ENCODE results near the gene NAALADL1. TPM values are rescaled to one million over a fixed set of nuclear protein-coding genes. Genes with fewer than 3 reads are reported as not detected.

Gene NAALADL1
- total and polyA plus RNA-seq, 9 of the 15 experiments (the other 6 are each of a cell fraction or from before 2014, with no cell fraction given) = 0.06 to 0.72 (median 0.22) TPM; not detected in 4

GRCh38 chr11:65095974-65096806 is 37.8 kb upstream of the NAALADL1 start, which contains the start of gene VPS51 (continued):
- TF ChIP-seq, protein P1, sequence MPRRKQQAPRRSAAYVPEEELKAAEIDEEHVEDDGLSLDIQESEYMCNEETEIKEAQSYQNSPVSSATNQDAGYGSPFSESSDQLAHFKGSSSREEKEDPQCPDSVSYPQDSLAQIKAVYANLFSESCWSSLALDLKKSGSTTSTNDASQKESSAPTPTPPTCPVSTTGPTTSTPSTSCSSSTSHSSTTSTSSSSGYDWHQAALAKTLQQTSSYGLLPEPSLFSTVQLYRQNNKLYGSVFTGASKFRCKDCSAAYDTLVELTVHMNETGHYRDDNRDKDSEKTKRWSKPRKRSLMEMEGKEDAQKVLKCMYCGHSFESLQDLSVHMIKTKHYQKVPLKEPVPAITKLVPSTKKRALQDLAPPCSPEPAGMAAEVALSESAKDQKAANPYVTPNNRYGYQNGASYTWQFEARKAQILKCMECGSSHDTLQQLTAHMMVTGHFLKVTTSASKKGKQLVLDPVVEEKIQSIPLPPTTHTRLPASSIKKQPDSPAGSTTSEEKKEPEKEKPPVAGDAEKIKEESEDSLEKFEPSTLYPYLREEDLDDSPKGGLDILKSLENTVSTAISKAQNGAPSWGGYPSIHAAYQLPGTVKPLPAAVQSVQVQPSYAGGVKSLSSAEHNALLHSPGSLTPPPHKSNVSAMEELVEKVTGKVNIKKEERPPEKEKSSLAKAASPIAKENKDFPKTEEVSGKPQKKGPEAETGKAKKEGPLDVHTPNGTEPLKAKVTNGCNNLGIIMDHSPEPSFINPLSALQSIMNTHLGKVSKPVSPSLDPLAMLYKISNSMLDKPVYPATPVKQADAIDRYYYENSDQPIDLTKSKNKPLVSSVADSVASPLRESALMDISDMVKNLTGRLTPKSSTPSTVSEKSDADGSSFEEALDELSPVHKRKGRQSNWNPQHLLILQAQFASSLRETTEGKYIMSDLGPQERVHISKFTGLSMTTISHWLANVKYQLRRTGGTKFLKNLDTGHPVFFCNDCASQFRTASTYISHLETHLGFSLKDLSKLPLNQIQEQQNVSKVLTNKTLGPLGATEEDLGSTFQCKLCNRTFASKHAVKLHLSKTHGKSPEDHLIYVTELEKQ (CRISPR knock-in tag; IDR thresholded peaks at IDR 0.05) = no peak; the same call in 1 of the 2 replicates
- TF ChIP-seq ATF1 (CRISPR knock-in tag; IDR thresholded peaks at IDR 0.05) (peak; percentile 28; the same call in 1 of the 2 replicates), ATF1 (tag; IDR thresholded peaks at IDR 0.05) (peak; percentile 82), THRAP3 (IDR thresholded peaks at IDR 0.05; ENCODE audit: borderline replicate concordance) (peak; percentile 37; the same call in 1 of the 2 replicates), ETS2 (tag; IDR thresholded peaks at IDR 0.05; ENCODE audit: borderline replicate concordance, poor library complexity, severe bottlenecking) (peak; percentile 49), HES1 (IDR thresholded peaks at IDR 0.05; ENCODE audit: low read depth) (no peak), CEBPB (tag; IDR thresholded peaks at IDR 0.05) (no peak), AFF1 (IDR thresholded peaks at IDR 0.05; ENCODE audit: low read depth in 1 of 2, partially characterized antibody in 2 of 2) (peak in 1 of 2 experiments; percentile 65), ZNF644 (tag; IDR thresholded peaks at IDR 0.05; ENCODE audit: low read depth) (peak; percentile 45; the same call in 1 of the 2 replicates), HOXB6 (CRISPR knock-in tag; IDR thresholded peaks at IDR 0.05; ENCODE audit: borderline replicate concordance) (no peak), HNRNPUL1 (IDR thresholded peaks at IDR 0.05; ENCODE audit: low read length) (no peak), RBM34 (IDR thresholded peaks at IDR 0.05; ENCODE audit: borderline replicate concordance, insufficient read depth, low read length) (no peak), FOXJ2 (tag; IDR thresholded peaks at IDR 0.05) (peak; percentile 54; the same call in 1 of the 2 replicates)
- TF ChIP-seq, protein P2, sequence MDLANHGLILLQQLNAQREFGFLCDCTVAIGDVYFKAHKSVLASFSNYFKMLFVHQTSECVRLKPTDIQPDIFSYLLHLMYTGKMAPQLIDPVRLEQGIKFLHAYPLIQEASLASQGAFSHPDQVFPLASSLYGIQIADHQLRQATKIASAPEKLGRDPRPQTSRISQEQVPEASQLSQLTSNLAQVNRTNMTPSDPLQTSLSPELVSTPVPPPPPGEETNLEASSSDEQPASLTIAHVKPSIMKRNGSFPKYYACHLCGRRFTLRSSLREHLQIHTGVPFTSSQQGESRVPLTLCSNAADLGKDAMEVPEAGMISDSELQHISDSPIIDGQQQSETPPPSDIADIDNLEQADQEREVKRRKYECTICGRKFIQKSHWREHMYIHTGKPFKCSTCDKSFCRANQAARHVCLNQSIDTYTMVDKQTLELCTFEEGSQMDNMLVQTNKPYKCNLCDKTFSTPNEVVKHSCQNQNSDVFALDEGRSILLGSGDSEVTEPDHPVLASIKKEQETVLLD (IDR thresholded peaks at IDR 0.05) = peak; percentile 73; the same call in 1 of the 2 replicates
- TF ChIP-seq, protein P3, sequence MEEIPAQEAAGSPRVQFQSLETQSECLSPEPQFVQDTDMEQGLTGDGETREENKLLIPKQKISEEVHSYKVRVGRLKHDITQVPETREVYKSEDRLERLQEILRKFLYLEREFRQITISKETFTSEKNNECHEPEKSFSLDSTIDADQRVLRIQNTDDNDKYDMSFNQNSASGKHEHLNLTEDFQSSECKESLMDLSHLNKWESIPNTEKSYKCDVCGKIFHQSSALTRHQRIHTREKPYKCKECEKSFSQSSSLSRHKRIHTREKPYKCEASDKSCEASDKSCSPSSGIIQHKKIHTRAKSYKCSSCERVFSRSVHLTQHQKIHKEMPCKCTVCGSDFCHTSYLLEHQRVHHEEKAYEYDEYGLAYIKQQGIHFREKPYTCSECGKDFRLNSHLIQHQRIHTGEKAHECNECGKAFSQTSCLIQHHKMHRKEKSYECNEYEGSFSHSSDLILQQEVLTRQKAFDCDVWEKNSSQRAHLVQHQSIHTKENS (CRISPR knock-in tag; IDR thresholded peaks at IDR 0.05) = no peak

Measured in K562 (cell line).